Measurements from ENCODE around the gene MAN2A2.
"Not testable (repeated sequence)": the region's sequence is repeated elsewhere in the genome, so short reads cannot be mapped to it uniquely, and the experiment has no call there.

Gene MAN2A2

DNA sequence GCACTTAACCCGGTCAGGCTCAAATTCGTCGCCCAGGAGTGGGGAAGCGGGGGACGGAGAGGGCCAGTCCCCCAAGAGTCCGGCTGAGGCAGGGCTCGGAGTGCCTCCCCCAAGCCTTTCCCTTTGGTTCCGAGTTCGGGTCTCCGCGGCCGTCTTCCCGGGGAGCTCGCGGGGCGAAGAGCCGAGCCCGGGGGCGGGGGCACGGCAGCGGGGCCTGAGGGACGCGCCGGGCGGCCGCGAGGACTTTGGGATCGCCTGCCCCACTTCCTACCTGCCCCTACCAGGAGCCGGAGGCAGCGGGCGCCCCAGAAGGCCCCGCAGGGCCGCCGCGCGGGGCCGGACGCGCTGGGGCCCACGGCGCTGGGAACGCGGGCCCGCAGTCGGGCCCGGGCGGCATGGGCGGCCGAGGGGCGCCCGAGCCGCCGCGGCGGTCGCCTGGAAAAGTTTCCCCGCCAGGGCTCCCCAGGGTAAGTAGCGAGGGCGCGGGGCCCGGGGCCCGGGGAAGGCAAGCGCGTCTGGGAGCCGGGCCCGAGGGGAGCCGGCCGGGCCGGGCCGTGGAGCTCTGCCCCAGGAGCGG lies 31.9 kb upstream of the MAN2A2 start:
- DNase-seq (ENCODE audit: low read depth), result no peak

DNA sequence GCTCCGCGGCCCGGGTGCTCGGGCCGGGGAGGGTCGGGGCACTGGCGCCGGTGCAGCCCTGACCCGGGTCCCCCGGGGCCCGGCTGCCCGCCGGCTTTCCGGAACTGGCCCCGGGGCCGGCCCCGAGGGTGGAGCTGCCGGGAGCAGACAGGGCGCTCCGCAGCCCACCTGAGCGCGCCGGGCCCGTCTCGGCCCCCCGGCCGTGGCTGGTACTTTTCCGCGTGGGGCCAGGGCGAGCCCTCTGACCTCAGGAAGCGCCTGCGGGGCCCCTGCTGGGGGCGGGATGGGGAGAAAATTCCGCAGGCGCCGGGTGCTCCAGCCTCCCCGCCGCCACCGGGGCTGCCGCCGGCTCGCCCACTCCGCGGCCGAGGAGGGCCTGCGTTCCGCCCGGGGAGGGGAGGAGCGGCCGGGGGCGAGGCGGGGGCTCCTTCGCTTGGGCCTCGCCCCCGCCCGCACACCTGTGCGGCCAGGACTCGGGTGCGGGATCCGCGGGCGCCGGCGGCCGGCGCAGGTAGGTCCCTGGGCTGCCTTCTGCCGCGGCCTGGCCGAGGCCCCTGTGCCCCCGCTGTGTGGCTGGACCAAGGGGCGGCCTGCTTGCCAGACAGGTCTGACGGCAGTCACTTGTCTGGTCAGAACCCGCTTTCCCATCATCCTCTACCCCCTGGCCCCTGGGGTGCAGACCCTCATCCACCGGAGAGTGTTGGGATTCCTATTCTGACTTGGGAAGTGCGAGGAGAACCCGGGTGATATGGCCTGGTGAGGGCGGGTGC lies 31.2 kb upstream of the MAN2A2 start:
- DNase-seq (ENCODE audit: low read depth), result no peak

DNA sequence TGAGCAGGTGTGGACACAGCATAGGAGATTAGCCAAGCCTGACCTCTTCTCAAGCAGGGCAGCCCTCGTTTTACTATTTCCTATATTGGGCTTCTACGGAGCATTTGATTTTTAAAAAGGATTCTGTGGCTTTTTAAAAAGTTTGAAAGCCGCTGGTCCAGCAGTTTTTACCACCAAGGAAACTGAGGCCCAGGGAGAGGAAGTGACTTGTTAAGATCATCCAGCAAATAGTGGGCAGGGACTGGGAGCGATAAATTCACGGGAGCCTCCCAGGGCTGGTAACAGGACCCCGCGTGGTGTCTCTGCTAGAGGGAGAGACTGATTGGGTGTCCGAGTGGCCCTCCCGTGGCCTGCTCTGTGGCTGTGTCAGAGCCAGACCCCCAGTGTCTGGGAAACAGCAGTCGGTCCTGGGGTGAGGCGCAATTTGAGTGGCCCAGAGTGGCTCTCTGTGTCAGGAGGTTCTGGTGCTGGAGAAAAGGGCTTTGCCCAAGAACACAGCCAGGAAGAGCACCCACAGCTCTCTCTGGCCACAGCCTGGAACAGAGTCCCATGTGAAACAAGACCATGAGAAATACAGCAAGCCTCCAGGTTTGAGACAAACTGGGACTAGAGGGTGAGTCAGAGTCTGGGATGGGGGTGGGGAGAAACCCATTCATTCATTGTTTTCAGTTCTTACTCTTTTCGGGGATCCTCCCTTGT lies 30.5 kb upstream of the MAN2A2 start:
- DNase-seq (ENCODE audit: low read depth), result no peak

DNA sequence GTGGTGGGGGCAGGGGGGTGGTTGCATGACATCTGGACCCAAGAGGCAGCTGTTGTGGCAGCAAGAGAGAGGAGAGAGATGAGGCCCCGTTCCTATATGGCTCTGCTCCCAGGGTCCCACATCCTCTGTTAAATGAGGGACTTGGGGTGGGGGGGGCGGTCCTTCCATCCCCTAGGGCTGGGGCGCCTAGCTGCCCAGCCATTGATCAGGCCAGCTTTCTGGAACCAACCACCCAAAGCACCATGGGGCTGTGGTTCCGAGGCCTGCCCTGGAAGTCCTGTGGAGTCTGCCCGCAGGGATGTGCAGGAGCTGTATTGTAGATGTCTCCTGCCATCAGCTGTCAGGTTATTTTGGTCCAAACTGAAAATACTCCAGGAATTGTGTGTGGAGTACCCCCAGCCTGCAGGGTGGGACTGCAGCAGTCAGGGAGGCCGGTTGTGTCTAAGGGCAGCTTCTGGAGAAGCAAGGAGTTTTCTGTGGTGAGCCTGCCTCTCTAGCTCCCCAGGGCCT lies 29.6 kb upstream of the MAN2A2 start:
- no peak for DNase-seq (ENCODE audit: low read depth)

DNA sequence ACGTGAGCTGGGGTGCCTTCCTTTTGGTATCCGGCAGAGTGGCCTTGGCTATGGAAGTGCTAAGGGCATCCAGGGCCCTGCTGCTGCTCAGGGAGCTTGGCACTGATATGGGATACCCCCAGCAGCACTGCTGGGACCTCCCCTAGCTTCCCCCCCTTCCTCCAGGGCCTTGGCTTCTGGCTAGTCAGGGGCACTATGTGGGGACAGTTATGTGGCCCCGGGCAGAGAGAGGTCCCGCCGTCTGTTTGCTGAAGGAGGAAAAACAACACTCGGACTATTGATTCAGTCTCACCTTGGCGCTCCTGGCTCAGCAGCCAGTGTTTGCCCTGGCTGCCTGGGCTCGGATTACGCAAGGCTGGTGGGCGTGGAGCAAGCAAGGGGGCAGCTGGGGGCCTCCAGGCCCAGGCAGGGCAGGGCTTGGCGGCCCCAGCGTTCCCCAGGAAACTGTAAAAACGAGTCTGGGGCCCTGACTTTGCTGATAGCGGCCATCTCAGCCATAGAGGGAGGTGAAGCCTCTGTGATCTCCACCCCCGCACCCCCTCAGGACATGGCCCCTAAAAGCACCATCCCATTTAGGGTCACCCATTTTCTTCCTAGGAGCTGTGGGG lies 29.0 kb upstream of the MAN2A2 start:
- DNase-seq (ENCODE audit: low read depth), result no peak

DNA sequence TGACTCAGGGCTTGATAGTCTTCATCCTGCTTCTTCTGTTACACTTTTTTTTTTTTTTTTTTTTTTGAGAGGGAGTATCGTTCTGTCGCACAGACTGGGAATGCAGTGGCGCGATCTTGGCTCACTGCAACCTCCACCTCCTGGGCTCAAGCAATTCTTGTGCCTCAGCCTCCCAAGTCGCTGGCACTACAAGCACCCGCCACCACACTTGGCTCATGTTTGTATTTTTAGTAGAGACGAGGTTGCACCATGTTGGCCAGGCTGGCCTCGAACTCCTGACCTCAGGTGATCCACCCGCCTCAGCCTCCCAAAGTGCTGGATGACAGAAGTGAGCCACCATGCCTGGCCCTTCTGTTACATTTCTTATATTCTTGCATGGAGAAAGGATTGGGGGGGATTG lies 28.1 kb upstream of the MAN2A2 start:
- DNase-seq (ENCODE audit: low read depth), result not testable (repeated sequence)

DNA sequence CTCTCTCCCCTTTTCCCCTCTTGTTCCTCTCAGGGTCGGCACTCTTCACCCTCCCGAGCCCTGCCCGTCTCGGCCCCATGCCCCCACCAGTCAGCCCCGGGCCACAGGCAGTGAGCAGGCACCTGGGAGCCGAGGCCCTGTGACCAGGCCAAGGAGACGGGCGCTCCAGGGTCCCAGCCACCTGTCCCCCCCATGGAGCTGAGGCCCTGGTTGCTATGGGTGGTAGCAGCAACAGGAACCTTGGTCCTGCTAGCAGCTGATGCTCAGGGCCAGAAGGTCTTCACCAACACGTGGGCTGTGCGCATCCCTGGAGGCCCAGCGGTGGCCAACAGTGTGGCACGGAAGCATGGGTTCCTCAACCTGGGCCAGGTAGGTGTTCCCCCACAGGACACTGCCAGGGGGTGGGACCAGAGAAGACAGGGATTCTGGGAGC lies 27.5 kb upstream of the MAN2A2 start:
- DNase-seq (ENCODE audit: low read depth), result no peak

DNA sequence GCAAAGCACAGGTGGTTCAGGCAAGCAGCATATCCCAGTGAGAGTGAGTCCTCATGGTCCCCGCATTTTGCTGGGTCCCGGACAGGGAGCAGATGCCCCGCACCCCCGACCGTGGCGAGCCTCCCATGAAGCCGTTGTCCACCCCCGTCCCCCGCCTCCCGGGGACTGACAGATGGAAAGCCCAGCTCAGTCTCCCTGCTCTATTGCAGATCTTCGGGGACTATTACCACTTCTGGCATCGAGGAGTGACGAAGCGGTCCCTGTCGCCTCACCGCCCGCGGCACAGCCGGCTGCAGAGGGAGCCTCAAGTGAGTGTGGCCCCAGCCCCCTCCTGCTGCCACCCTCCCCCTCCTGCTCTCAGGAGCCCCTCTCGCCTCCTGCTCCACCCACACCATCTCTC lies 27.1 kb upstream of the MAN2A2 start:
- no peak for DNase-seq (ENCODE audit: low read depth)

DNA sequence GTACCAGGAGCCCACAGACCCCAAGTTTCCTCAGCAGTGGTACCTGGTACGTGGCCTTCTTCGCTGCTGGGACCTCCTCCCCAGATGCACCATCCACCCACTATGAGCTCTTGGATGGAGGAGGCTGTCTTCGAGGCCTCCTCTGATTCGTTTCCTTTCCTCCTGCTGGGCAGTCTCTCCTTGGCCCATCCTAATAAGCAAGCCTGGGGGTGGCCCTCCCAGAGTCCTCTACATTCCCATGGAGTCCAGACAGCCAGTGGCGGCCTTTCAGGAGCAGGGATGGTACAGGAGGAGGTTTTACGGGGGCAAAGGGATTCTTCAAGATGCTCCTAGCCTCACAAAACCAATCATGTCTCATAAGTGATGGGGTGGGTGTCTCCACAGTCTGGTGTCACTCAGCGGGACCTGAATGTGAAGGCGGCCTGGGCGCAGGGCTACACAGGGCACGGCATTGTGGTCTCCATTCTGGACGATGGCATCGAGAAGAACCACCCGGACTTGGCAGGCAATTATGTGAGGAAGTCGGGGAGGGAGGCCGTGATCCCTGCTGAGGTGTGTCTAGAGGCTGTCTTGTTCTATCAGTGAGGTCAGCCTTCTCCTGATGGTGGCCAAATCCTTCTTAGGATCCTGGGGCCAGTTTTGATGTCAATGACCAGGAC lies 26.5 kb upstream of the MAN2A2 start:
- DNase-seq (ENCODE audit: low read depth), result no peak

DNA sequence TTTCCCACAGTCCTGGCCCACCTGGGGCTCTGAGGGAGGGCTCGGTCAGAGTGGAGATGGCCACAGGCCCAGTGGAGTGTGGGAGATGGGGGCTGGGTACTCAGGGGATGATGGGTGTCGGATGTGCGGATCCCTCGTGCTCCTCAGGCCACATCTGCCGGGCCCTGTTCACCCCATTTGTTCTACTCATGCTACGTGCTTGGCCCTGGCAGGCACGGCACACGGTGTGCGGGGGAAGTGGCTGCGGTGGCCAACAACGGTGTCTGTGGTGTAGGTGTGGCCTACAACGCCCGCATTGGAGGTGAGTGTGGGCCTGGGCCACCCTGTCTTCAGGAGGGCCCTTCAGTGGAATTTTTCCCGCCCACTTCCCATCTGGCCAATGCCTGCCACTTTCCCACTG lies 25.8 kb upstream of the MAN2A2 start:
- DNase-seq (ENCODE audit: low read depth), result no peak

DNA sequence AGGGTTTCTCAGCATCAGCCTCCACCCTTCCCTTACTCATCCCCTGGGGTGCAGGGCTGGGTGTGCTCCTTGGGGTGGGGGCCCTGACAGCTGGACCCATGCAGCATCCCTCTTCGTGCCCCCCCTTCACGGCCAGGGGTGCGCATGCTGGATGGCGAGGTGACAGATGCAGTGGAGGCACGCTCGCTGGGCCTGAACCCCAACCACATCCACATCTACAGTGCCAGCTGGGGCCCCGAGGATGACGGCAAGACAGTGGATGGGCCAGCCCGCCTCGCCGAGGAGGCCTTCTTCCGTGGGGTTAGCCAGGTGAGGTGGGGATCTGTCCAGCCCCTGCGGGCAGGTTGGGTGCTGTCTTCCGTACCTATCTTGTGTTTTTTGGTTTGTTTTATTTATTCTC lies 25.1 kb upstream of the MAN2A2 start:
- no peak for DNase-seq (ENCODE audit: low read depth)

DNA sequence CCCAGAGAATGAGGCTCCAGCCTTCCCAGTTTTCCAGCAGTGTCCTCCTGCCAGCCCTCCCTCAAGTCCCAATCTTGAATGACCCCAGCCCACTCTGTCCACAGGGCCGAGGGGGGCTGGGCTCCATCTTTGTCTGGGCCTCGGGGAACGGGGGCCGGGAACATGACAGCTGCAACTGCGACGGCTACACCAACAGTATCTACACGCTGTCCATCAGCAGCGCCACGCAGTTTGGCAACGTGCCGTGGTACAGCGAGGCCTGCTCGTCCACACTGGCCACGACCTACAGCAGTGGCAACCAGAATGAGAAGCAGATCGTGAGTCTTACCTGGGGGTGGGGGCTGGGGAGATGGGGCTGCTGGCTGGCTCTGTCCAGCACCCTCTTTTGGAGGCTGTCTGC lies 24.4 kb upstream of the MAN2A2 start:
- DNase-seq (ENCODE audit: low read depth), result no peak

DNA sequence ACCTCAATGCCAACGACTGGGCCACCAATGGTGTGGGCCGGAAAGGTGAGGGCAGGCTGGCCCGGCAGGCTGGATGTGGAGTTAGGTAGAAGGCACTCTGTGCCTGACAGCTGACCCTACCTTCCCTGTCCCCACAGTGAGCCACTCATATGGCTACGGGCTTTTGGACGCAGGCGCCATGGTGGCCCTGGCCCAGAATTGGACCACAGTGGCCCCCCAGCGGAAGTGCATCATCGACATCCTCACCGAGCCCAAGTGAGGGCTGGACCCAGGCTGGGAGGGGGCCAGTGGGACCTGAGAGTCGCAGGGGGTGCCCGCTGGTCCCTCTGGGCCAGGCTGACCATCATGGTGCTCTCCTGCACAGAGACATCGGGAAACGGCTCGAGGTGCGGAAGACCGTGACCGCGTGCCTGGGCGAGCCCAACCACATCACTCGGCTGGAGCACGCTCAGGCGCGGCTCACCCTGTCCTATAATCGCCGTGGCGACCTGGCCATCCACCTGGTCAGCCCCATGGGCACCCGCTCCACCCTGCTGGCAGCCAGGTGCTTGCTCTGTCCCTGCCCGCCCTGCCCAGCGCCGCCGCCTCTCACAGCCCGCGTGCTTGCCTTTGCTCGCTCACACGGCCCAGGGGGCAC lies 23.3 kb upstream of the MAN2A2 start:
- no peak for DNase-seq (ENCODE audit: low read depth)

DNA sequence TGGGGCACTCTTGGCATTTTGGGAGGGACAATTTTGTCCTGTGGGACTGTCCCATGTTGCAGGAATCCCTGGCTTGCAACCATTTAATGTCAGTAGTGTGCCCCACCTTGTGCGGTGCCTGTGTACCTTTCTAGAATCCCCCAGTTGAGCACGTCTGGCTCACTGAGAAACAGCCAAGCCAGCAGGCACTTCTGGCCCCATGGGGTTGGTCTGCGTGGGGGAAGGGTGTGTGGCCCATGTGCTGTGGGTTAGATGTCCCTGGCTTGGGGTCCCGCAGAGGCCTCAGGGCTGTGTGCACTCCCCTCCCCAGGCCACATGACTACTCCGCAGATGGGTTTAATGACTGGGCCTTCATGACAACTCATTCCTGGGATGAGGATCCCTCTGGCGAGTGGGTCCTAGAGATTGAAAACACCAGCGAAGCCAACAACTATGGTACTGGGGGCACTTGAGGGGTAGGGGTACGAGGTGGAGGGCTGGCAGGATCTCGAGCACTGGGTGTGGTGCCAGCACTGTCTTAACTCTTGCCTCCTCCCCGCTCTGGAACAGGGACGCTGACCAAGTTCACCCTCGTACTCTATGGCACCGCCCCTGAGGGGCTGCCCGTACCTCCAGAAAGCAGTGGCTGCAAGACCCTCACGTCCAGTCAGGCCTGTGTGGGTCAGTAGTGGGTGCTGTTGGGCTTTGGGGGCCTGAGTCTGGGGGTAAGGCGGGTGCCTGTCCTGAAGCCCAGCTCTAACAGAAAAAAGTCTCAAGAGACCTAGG lies 22.5 kb upstream of the MAN2A2 start:
- DNase-seq (ENCODE audit: low read depth), result no peak

DNA sequence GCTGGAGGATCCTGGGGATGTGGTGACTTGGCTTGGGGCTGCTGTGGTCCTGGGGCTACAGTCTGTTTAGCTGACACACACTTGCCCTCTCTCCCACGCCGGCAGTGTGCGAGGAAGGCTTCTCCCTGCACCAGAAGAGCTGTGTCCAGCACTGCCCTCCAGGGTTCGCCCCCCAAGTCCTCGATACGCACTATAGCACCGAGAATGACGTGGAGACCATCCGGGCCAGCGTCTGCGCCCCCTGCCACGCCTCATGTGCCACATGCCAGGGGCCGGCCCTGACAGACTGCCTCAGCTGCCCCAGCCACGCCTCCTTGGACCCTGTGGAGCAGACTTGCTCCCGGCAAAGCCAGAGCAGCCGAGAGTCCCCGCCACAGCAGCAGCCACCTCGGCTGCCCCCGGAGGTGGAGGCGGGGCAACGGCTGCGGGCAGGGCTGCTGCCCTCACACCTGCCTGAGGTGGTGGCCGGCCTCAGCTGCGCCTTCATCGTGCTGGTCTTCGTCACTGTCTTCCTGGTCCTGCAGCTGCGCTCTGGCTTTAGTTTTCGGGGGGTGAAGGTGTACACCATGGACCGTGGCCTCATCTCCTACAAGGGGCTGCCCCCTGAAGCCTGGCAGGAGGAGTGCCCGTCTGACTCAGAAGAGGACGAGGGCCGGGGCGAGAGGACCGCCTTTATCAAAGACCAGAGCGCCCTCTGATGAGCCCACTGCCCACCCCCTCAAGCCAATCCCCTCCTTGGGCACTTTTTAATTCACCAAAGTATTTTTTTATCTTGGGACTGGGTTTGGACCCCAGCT lies 21.7 kb upstream of the MAN2A2 start:
- no peak for DNase-seq (ENCODE audit: low read depth)

DNA sequence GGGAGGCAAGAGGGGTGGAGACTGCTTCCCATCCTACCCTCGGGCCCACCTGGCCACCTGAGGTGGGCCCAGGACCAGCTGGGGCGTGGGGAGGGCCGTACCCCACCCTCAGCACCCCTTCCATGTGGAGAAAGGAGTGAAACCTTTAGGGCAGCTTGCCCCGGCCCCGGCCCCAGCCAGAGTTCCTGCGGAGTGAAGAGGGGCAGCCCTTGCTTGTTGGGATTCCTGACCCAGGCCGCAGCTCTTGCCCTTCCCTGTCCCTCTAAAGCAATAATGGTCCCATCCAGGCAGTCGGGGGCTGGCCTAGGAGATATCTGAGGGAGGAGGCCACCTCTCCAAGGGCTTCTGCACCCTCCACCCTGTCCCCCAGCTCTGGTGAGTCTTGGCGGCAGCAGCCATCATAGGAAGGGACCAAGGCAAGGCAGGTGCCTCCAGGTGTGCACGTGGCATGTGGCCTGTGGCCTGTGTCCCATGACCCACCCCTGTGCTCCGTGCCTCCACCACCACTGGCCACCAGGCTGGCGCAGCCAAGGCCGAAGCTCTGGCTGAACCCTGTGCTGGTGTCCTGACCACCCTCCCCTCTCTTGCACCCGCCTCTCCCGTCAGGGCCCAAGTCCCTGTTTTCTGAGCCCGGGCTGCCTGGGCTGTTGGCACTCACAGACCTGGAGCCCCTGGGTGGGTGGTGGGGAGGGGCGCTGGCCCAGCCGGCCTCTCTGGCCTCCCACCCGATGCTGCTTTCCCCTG lies 21.0 kb upstream of the MAN2A2 start:
- no peak for DNase-seq (ENCODE audit: low read depth)

DNA sequence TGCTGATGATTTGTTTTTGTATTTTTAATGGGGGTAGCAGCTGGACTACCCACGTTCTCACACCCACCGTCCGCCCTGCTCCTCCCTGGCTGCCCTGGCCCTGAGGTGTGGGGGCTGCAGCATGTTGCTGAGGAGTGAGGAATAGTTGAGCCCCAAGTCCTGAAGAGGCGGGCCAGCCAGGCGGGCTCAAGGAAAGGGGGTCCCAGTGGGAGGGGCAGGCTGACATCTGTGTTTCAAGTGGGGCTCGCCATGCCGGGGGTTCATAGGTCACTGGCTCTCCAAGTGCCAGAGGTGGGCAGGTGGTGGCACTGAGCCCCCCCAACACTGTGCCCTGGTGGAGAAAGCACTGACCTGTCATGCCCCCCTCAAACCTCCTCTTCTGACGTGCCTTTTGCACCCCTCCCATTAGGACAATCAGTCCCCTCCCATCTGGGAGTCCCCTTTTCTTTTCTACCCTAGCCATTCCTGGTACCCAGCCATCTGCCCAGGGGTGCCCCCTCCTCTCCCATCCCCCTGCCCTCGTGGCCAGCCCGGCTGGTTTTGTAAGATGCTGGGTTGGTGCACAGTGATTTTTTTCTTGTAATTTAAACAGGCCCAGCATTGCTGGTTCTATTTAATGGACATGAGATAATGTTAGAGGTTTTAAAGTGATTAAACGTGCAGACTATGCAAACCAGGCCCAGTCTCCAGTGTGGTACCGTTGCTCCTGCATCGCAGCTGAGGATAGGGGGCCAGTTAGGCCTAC lies 20.1 kb upstream of the MAN2A2 start:
- DNase-seq (ENCODE audit: low read depth), result no peak

DNA sequence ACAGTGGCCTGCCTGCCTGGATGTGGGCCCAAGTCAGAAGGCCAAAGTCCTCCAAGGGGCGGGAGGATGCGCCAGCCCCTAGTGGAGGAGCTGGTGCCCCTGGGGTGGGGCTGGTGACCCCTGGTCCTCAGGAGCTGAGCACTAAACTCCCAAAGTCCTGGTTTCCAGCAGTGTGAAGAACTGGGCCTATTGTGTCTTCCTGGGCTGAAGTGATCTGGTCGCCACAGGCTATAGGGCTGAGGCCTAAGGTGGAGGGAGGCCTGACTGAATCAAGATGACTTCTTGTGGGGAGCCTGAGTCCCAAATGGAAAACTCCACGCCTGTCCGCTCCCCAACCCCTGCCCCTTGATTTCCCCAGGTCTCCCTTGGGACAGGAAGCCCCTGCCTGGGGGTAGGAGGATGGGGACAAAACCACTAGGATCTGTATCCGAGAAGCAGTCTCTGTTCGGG lies 19.6 kb upstream of the MAN2A2 start:
- DNase-seq (ENCODE audit: low read depth), result no peak

Data from T follicular helper cell (primary cell).